SKM-1 (cell line): ENCODE results near the gene MAML3.

Source experiments
- DNase-seq: peaks from one replicate; lab custom pipeline; 2025; ENCODE audit not compliant: unreplicated experiment; lab: John Stamatoyannopoulos, UW

Gene MAML3

GRCh38 chr4:139795527-139796314 is 358.3 kb downstream of the MAML3 start:
- no peak for DNase-seq

DNA sequence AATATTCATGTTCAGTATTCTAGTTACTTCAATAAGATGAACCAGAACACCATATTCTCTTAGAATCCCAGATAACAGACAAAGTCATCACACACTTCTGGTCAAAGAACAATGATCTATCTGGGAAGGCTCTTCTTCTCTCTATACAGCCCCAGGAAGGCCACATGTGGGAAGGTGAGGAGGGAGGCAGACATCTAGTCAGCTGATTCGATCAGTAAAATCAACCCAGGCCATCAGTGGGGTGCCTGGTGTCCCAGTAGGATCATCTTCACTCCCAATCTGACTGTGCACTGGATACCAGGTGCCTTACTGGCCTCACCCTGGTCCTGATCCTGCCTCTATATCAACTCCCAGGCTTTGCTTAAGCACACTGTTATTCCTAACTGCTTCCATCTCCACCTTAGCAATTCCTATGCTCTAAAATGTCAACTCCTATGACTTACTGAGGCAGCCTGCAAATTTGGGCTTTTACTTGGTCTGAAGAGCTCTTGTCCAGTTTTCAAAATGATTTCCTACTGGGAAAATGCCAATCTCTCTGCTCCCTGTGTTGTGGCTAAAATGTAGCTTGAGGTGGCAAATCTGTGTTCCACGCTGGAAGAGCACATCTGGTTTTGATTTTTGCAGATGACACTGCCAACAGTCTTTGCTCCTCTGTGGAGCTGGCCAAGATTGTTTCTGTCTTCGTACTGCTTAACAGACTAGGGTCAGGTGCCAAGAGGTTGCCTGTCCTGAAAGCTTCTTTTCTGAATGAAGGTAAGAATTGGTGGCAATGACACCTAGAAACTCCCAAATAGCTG is 359.6 kb downstream of the MAML3 start:
- DNase-seq = no peak

- no peak for DNase-seq
Observed at GRCh38 chr4:139791681-139792080, 362.3 kb downstream of the MAML3 start.

- no peak for DNase-seq
Observed at GRCh38 chr4:139790291-139790690, 363.7 kb downstream of the MAML3 start.

- DNase-seq = peak; percentile 91
Observed at GRCh38 chr4:139789096-139789654, 364.8 kb downstream of the MAML3 start.

DNA sequence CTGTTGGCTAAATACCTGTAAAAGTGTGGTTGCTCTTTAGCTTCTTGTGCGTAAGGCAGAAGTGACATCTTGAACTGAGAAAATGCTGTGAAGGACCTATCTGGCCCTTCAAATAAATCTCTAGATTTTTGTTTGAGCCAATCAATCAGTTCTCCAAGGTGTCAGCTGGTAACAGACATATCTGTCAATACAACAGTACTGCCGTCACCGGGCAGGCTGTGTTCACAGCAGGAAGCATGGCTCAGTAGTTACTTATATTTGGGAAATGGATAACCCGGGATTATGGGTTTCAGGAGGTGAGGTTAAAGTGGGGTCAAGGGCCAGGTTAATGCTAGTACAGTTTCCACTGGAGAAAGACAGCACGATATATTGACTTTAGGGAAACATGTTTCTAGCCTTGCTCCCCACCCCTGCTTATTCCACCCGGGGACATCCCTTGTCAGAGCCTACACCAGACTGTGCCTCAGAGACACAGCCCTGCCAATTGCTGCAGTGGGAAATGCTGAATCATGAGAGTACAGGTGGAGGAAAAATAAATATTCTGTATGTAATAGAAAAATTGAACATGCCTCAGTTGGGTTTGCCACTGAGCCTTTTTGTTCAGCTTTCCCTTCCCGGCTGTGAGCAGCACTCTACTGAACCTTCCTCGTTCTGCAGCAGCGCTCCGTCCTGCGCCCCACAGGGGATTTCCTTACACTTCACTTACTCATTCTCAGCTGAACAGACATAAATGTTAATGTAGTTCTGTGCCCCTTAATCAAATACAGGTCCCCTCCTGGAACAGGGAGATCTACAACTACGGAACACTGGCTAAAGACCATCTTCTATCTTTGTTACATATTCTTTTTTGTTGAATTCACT is 367.3 kb downstream of the MAML3 start:
- no peak for DNase-seq

DNA sequence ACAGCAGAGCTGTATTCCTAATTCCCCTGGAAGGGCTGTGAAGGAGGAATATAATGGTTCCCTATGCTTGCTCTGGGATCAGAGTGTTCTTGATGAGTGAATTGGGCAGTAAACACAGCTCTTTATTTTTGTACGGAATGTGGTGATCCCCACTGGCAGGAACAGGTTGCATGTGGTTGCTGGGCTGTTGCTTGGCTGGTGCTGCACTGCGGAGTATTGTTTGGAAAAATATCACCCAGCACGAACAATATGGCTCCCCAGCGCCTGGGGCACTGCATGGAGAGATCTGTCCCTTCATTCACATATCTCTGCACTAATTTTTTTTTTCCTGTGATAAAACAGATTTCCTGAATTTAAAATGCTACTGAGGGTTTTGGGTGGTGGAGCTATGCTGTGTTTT is 368.6 kb downstream of the MAML3 start:
- no peak for DNase-seq

DNA sequence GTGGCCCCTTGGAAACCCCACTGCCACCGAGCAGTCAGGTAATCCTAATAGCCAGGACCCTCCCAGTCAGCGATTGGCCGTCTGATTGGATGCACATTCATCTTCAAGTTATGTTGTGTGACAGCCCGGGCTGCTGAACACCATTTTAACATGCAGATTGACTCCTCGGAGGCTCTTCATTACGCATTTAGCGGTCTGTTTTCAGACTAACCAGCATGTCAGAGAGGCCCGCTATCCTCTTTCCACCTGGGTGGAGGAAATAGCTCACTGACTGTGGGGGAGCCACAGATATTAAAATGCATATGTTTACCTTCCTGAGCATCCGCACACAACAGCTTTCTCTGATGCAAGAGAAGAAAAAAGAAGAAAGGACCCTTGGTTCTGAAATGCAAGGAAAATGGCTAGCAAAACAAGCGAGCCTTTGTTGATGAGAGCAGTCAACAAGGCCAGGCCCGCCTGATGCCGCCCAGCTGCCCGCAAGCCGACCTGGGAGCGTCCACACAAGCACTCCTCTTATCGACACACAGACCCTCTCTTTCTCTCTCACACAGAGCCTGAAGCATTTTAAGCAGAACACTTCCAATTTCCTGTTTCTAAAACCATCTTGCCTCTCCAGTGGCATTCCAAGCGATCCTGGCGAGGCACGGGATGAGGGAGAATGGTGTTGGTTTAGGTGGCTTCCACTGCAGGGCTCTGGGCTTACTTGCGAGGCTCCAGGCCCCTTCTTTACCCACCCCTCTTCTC is 370.1 kb downstream of the MAML3 start:
- DNase-seq = no peak

DNA sequence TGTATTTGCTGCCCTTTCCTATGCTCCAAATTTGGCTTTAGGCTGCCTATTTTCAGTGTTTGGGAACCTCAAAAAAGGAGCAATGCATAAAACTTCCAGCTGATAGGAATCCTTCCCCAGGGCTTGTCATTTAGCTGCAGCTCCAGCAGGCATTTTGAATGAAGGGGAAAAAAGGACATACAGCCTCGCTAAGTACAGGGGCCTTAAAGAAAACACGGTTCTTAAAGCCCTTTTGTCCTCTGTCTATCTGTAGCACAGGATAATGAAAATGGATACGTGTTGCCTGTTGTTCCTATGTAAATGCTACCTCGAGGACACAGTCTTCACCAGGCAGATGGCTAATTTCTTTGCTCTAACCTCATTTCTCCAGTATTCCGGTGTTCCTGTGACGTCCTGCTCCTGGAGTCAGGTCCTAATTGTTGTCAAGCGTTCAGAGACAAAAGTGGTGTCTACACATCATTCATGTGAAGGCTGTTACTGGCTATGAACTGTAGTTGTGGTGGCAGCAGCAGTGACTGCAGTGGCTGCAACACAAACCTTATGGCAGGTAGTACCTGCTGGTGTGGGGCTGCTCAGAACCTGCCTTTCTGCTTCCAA is 371.0 kb downstream of the MAML3 start:
- DNase-seq = no peak

GRCh38 chr4:139781066-139781465 is 372.9 kb downstream of the MAML3 start:
- DNase-seq = no peak

DNA sequence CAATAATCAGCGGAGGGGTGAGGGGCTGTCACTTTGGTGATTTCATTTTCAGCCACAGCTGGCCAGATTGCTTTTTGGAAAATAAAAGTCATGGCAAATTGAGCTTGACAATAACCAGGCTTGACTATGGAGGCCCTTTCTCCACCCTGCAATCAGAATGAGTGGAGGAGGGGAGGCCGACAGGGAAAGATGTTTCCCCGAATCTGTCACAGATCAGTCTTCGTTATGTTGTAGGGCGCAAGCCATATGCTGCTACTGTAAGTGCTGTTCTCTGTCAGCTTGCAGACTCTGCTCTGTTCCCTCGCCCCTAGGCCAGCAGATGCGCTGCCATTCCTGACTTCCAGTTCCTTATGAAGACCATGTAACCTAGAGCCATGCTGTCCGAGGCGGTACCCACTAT is 374.3 kb downstream of the MAML3 start:
- no peak for DNase-seq

GRCh38 chr4:139777757-139778156 is 376.2 kb downstream of the MAML3 start:
- DNase-seq = no peak

GRCh38 chr4:139776235-139776634 is 377.7 kb downstream of the MAML3 start:
- DNase-seq = no peak

DNA sequence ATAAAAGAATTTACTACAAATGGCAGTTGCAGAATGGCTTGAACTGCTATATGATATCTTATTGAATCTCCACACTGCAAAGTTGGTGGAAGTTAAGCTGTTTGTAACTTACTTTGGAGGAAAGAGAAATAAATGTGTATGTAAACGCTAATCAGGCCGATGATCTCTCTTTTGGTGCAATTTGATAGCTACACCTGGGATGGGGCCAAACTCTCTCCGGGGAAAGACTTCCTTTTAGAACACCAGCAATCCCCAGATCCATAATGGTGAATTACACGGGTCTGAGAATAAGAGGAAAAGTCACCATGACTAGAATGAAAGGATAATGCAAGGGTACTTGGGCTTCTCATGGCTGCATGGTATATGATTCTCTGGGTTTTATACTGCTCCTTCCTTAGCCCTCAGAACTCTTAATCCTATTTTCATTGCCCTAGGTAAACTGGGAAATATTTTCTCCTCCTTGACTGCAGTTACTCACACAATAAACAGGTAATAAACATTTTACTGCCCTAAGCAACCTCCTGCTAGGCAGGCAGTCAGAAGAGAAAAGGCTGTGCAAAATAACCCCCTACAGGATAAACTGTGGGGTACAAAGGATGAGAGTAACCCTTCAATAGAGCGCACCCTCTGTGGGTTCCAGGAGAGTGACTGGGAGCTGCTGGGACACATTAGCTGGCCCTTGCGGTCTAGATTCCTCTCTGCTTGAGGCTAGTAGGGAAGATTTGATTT is 379.1 kb downstream of the MAML3 start:
- DNase-seq = no peak

GRCh38 chr4:139773560-139774318 is 380.2 kb downstream of the MAML3 start:
- no peak for DNase-seq

GRCh38 chr4:139770361-139770760 is 383.6 kb downstream of the MAML3 start:
- no peak for DNase-seq

DNA sequence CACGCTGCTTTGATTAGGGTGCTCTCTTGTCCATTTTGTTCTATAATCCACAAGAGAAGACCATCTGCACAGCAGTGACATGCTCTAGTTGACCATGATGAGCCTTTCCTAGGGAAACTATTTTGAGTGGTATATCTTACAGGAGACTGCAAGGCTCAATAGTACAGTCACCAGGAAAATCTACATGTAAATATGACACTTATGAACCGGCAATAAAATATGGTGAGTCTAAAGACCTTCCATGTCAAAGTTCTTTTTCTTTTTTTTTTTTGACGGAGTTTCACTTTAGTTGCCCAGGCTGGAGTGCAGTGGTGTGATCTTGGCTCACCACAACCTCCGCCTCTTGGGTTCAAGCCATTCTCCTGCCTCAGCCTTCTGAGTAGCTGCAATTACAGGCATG is 384.6 kb downstream of the MAML3 start:
- DNase-seq = no peak

GRCh38 chr4:139768896-139769295 is 385.1 kb downstream of the MAML3 start:
- no peak for DNase-seq

DNA sequence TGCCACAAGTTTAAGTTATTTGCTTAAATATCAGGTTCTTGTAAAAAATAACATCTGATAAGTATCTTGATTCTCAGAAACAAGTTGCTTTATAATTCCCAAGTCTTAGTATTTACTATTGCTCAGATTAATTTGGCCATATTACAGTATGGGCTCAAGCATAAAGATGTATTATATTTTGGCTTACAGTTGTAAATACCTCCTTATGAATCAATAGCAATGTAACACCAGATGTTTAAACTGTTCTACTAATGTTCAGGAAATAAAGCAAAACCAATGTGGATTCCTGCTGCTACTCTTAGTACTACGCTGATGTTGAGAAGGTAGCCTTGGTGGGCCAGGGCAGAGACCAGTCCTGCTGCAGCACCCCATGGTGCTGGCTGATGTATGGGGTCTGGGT is 385.6 kb downstream of the MAML3 start:
- DNase-seq = no peak
